ENCODE results near the gene CRBN. TPM values are rescaled to one million over a fixed set of nuclear protein-coding genes. Genes with fewer than 3 reads are reported as not detected.

Gene CRBN
- total RNA-seq, 4 donors from 2014 or later, result 13.3 to 118 (median 44.6) TPM

GRCh38 chr3:3196148-3196861 lies 16.8 kb upstream of the CRBN start:
- no peaks in the 10 kb centered on the region for H3K36me3 ChIP-seq
- 55% methylated on average over 6 of the region's 6 CpGs for WGBS, 2 donors
- H3K27ac ChIP-seq, result no peak overlapping the region
- no peaks in the 10 kb centered on the region for H3K9me3 ChIP-seq
- no peak for DNase-seq
- no peaks in the 10 kb centered on the region for H3K4me1 ChIP-seq
- H3K27me3 ChIP-seq, result no peaks in the 10 kb centered on the region
- no peak overlapping the region for H3K4me3 ChIP-seq
- peak in 4 of 6 experiments; percentile 27 to 55 (median 32) for TF ChIP-seq CTCF (IDR thresholded peaks at IDR 0.05)
- no peak for TF ChIP-seq POLR2A (IDR thresholded peaks at IDR 0.05)
- intact Hi-C loops (cut with DNase I), result no loop called here

GRCh38 chr3:3194861-3195260 lies 15.4 kb upstream of the CRBN start:
- H3K9me3 ChIP-seq, result no peaks in the 10 kb centered on the region
- H3K4me1 ChIP-seq, result no peaks in the 10 kb centered on the region
- intact Hi-C loops (cut with DNase I), result no loop called here
- no peak overlapping the region for H3K4me3 ChIP-seq
- DNase-seq, result no peak
- H3K27ac ChIP-seq, result no peak overlapping the region
- H3K27me3 ChIP-seq, result no peaks in the 10 kb centered on the region
- no peaks in the 10 kb centered on the region for H3K36me3 ChIP-seq
- no peak for TF ChIP-seq POLR2A (IDR thresholded peaks at IDR 0.05)
- no peak for TF ChIP-seq CTCF (IDR thresholded peaks at IDR 0.05)

- Histone ChIP-seq H3K27me3 (no peaks in the 10 kb centered on the region), H3K4me3 (no peak overlapping the region), H3K27ac (no peak overlapping the region), H3K36me3 (no peaks in the 10 kb centered on the region), H3K9me3 (peaks cover 0 to under 1% (median 0%) of the 10 kb centered on the region in 3 donors), H3K4me1 (no peaks in the 10 kb centered on the region)
- TF ChIP-seq CTCF (IDR thresholded peaks at IDR 0.05) (no peak), POLR2A (IDR thresholded peaks at IDR 0.05) (no peak)
- 31 to 35% methylated on average over 2 of the region's 2 CpGs for WGBS, 2 donors
- intact Hi-C loops (cut with DNase I), result no loop called here
- no peak for DNase-seq
These were observed 12.8 kb upstream of the CRBN start for GRCh38 chr3:3192286-3192675.

- Histone ChIP-seq H3K27me3 (no peaks in the 10 kb centered on the region), H3K4me3 (no peak overlapping the region), H3K27ac (no peak overlapping the region), H3K4me1 (no peaks in the 10 kb centered on the region), H3K9me3 (peaks cover 0 to 6% (median 2%) of the 10 kb centered on the region in 3 donors), H3K36me3 (no peaks in the 10 kb centered on the region)
- intact Hi-C loops (cut with DNase I), result no loop called here
- 26 to 30% methylated on average over 4 of the region's 4 CpGs for WGBS, 2 donors
- no peak for TF ChIP-seq CTCF (IDR thresholded peaks at IDR 0.05)
- DNase-seq, result no peak
These were observed 12.3 kb upstream of the CRBN start for GRCh38 chr3:3191675-3192285.

- TF ChIP-seq CTCF (IDR thresholded peaks at IDR 0.05) (no peak), POLR2A (IDR thresholded peaks at IDR 0.05) (no peak)
- Histone ChIP-seq H3K27ac (no peak overlapping the region), H3K4me3 (no peak overlapping the region), H3K9me3 (peaks cover 0 to 11% (median 4%) of the 10 kb centered on the region in 3 donors), H3K4me1 (no peaks in the 10 kb centered on the region), H3K27me3 (no peaks in the 10 kb centered on the region), H3K36me3 (no peaks in the 10 kb centered on the region)
- no peak for DNase-seq
- 67 to 85% methylated on average over 1 of the region's 1 CpG for WGBS, 2 donors
- intact Hi-C loops (cut with DNase I), result no loop called here
These were observed 10.5 kb upstream of the CRBN start for GRCh38 chr3:3189961-3190360.
